ENCODE measurements around the gene GEMIN7. TPM values are rescaled to one million over a fixed set of nuclear protein-coding genes. Genes with fewer than 3 reads are reported as not detected.

The GEMIN7 gene
- total RNA-seq, 1 donor from 2014 or later, result 16.7 TPM

DNA sequence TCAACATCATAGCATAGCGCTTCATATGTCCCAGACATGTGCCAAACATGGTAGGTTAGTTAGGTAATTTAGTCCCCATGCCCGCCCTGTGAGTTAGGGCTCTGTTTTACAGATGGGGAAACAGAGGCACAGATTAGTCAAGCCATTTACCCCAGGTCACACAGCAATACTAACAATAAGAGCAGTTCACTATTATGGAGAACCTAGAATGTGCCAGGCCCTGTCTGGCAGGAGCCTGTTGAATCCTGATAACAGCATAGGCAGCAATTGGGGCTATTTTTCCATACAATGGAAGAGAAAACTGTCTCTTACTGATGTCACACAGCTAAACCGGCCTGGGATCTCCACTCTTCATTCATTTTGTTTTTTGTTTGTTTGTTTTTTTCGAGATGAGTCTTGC lies 7.4 kb downstream of the GEMIN7 start:
- Histone ChIP-seq H3K27me3 (ENCODE audit: control insufficient read depth in 3 of 3, insufficient read depth in 3 of 3, low read length in 3 of 3) (no peaks in the 10 kb centered on the region), H3K4me3 (ENCODE audit: low read length in 3 of 3) (no peak overlapping the region)

DNA sequence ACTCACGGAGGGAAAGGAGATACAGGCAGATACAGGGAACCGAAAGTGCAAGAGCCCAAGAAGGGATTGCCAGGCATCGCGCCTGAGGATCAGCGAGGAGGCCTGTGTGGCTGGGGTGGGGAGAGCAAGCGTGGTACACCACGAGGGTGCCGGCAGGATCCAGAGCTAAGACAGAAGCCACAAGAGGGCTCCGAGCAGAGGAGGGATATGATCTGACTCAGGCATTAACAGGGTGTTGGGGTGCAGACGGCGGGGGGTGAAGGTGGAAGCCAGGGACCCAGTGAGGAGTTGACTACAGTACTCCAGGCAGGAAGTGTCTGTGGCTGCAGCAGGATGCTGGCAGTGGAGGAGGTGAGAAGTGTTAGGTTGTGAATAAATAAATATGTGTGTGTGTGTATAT lies 8.5 kb downstream of the GEMIN7 start:
- Histone ChIP-seq H3K27me3 (ENCODE audit: control insufficient read depth in 3 of 3, insufficient read depth in 3 of 3, low read length in 3 of 3) (no peaks in the 10 kb centered on the region), H3K27ac (ENCODE audit: low read depth, low read length) (no peak overlapping the region), H3K36me3 (ENCODE audit: control insufficient read depth in 3 of 3, insufficient read depth in 3 of 3, low read length in 3 of 3) (peaks cover 12 to 21% (median 14%) of the 10 kb centered on the region in 3 donors), H3K9ac (ENCODE audit: low read depth in 1 of 3, low read length in 3 of 3) (no peak overlapping the region), H3K9me3 (ENCODE audit: control insufficient read depth in 3 of 3, low read length in 3 of 3) (no peaks in the 10 kb centered on the region), H3K4me1 (ENCODE audit: control insufficient read depth in 3 of 3, insufficient read depth in 3 of 3, low read length in 3 of 3) (peaks cover 10 to 17% (median 11%) of the 10 kb centered on the region in 3 donors), H3K4me3 (ENCODE audit: low read length in 3 of 3) (no peak overlapping the region)

More for the DNA sequence above, 7.4 kb downstream of the GEMIN7 start:
- Histone ChIP-seq H3K27ac (ENCODE audit: low read depth, low read length) (no peak overlapping the region), H3K9me3 (ENCODE audit: control insufficient read depth in 3 of 3, low read length in 3 of 3) (no peaks in the 10 kb centered on the region), H3K36me3 (ENCODE audit: control insufficient read depth in 3 of 3, insufficient read depth in 3 of 3, low read length in 3 of 3) (peaks cover 20 to 32% (median 22%) of the 10 kb centered on the region in 3 donors), H3K4me1 (ENCODE audit: control insufficient read depth in 3 of 3, insufficient read depth in 3 of 3, low read length in 3 of 3) (peaks cover 8 to 16% (median 8%) of the 10 kb centered on the region in 3 donors), H3K9ac (ENCODE audit: low read depth in 1 of 3, low read length in 3 of 3) (no peak overlapping the region)

DNA sequence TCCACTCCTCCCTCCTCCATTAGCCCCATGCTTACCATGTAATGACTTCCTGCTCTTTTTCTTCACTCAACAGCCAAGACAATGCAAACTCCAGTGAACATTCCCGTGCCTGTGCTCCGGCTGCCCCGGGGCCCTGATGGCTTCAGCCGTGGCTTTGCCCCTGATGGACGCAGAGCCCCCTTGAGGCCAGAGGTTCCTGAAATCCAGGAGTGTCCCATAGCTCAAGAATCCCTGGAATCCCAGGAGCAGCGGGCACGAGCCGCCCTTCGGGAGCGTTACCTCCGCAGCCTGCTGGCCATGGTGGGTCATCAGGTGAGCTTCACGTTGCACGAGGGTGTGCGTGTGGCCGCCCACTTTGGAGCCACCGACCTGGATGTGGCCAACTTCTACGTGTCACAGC lies 11.0 kb downstream of the GEMIN7 start:
- H3K27ac ChIP-seq (ENCODE audit: low read depth, low read length), result no peak overlapping the region
- H3K9ac ChIP-seq (ENCODE audit: low read depth in 1 of 3, low read length in 3 of 3), result no peak overlapping the region
- H3K36me3 ChIP-seq (ENCODE audit: control insufficient read depth in 3 of 3, insufficient read depth in 3 of 3, low read length in 3 of 3), result peaks cover 10 to 21% (median 11%) of the 10 kb centered on the region in 3 donors
- no peak overlapping the region for H3K4me3 ChIP-seq (ENCODE audit: low read length in 3 of 3)
- no peaks in the 10 kb centered on the region for H3K27me3 ChIP-seq (ENCODE audit: control insufficient read depth in 3 of 3, insufficient read depth in 3 of 3, low read length in 3 of 3)
- H3K9me3 ChIP-seq (ENCODE audit: control insufficient read depth in 3 of 3, low read length in 3 of 3), result no peaks in the 10 kb centered on the region
- H3K4me1 ChIP-seq (ENCODE audit: control insufficient read depth in 3 of 3, insufficient read depth in 3 of 3, low read length in 3 of 3), result peaks cover 26 to 34% (median 26%) of the 10 kb centered on the region in 3 donors

DNA sequence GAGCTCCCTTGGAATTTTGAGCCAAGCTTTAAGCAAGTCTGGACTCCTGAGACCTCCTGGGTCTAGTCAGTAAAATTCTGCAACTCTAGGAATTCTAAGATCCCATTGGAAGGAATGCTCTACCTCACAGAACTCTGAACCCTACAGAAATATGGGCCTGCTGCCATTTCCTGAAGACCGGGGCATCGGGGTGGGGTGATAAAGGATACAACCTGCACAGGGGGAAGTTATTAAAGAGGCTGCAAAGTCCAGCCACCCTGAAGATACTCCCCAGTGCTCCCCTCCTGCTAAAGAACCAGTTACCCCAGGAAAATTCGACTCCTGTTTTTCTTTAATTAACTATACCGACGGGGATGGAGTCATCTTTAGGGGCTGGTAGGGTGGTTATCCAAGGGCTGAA lies 11.5 kb downstream of the GEMIN7 start:
- peak overlapping the region; percentile 0 for H3K27ac ChIP-seq (ENCODE audit: low read depth, low read length)
- H3K9me3 ChIP-seq (ENCODE audit: control insufficient read depth in 3 of 3, low read length in 3 of 3), result no peaks in the 10 kb centered on the region
- H3K4me3 ChIP-seq (ENCODE audit: low read length in 3 of 3), result peak overlapping the region in 1 of 3 donors; percentile 78
- H3K27me3 ChIP-seq (ENCODE audit: control insufficient read depth in 3 of 3, insufficient read depth in 3 of 3, low read length in 3 of 3), result no peaks in the 10 kb centered on the region
- peaks cover 31 to 38% (median 31%) of the 10 kb centered on the region in 3 donors for H3K4me1 ChIP-seq (ENCODE audit: control insufficient read depth in 3 of 3, insufficient read depth in 3 of 3, low read length in 3 of 3)
- peaks cover 7 to 15% (median 8%) of the 10 kb centered on the region in 3 donors for H3K36me3 ChIP-seq (ENCODE audit: control insufficient read depth in 3 of 3, insufficient read depth in 3 of 3, low read length in 3 of 3)
- H3K9ac ChIP-seq (ENCODE audit: low read depth in 1 of 3, low read length in 3 of 3), result peak overlapping the region in 1 of 3 donors; percentile 57

DNA sequence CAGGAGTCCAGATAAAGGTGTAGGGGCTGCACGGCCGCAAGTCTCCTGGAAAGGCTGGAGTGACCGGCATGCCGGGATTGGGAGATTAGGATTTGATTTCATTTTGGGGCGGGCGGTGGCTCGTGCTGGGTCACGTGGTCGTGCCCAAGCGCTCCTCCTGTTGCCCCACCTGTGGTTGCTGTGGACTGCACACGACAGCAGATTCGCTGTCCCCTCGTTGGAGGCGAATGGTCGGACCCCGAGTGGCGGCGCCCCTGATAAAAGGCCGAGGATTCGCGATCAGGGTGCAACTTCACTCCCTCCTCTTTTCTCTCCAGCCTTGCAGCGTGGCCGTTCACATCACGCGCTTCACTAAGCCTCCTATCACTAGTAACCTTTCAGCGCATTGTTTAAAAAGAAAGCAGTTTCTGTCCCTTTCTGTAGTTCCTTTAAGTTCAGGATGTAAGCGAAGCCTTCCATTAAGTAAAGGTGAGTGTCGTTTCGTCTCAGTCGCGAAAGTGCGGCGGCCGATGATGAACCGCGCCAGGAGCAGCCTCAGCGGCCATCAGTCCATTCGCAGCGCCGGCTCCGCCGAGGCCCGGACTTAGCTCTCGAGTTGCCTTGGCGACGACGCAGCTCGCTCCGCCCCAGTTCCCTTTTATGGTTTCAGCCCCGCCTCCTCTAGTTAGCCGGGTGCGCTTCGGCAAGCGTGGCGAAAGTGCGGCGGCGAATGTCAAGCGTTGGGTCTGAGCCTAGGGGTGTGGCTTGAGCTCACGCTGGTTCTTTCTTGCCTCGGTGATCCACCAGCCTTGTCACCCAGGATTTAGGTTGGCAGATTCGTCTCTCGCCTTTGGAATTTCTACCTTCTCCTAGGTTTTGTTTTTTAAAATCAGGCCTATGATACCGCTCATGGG lies 12.2 kb downstream of the GEMIN7 start:
- Histone ChIP-seq H3K9me3 (ENCODE audit: control insufficient read depth in 3 of 3, low read length in 3 of 3) (no peaks in the 10 kb centered on the region), H3K27me3 (ENCODE audit: control insufficient read depth in 3 of 3, insufficient read depth in 3 of 3, low read length in 3 of 3) (no peaks in the 10 kb centered on the region), H3K9ac (ENCODE audit: low read depth in 1 of 3, low read length in 3 of 3) (peak overlapping the region; percentile 76 to 96 (median 91)), H3K4me3 (ENCODE audit: low read length in 3 of 3) (peak overlapping the region; percentile 78 to 91 (median 90)), H3K4me1 (ENCODE audit: control insufficient read depth in 3 of 3, insufficient read depth in 3 of 3, low read length in 3 of 3) (peaks cover 38 to 45% (median 38%) of the 10 kb centered on the region in 3 donors), H3K36me3 (ENCODE audit: control insufficient read depth in 3 of 3, insufficient read depth in 3 of 3, low read length in 3 of 3) (peaks cover 7 to 14% (median 8%) of the 10 kb centered on the region in 3 donors), H3K27ac (ENCODE audit: low read depth, low read length) (peak overlapping the region; percentile 95)

DNA sequence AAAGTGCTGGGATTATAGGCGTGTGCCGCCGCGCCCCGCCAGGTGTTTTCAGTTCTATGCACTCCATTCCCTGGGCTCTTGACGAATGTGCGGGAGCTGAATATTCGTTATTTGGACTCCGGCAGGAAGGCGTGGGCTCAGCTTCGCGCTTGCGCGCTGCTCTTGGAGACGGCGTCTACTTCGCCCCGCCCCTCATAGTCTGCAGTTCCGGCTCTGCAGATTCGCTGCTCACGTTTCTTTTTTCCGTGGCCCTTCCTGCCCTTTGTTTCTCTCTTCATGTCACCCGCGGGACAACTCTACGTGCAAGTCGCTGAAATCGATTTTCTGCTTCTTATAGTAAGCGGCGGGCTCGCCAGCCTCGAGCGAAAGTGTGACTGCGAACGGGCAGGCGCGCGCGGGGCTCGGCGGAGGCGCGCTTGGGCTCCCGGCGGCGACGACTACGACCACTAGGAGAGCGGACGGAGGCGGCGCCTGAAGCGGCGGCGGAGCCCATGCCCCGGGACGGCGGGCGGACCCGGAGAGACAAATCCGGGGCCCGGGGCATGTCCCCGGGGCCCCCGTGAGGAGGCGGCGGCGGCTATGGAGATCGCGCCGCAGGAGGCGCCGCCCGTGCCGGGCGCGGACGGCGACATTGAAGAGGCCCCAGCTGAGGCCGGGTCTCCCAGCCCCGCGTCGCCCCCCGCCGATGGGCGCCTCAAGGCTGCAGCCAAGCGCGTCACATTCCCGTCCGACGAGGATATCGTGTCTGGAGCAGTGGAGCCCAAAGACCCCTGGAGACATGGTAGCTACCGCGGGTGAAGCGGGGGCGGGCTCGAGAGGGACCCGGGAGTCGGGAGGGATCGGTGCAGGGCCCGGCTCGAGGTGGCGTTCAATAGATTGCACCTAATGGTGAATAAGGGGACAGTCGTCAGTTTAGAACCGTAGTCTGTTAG lies 14.0 kb downstream of the GEMIN7 start, which contains the start of gene PPP1R37:
Gene PPP1R37, plus strand, starts transcription at position 433 of the 932 bp plus-strand sequence. Its CDS starts 147 bp downstream, at position 580.
- no peaks in the 10 kb centered on the region for H3K27me3 ChIP-seq (ENCODE audit: control insufficient read depth in 3 of 3, insufficient read depth in 3 of 3, low read length in 3 of 3)
- peak within 1 kb of the TSS; percentile 95 for H3K27ac ChIP-seq (ENCODE audit: low read depth, low read length)
- peaks cover 4 to 11% (median 8%) of the 10 kb centered on the region in 3 donors for H3K36me3 ChIP-seq (ENCODE audit: control insufficient read depth in 3 of 3, insufficient read depth in 3 of 3, low read length in 3 of 3)
- H3K9me3 ChIP-seq (ENCODE audit: control insufficient read depth in 3 of 3, low read length in 3 of 3), result no peaks in the 10 kb centered on the region
- peak within 1 kb of the TSS; percentile 91 to 96 (median 94) for H3K9ac ChIP-seq (ENCODE audit: low read depth in 1 of 3, low read length in 3 of 3)
- H3K4me3 ChIP-seq (ENCODE audit: low read length in 3 of 3), result peak within 1 kb of the TSS; percentile 78 to 91 (median 90)
- H3K4me1 ChIP-seq (ENCODE audit: control insufficient read depth in 3 of 3, insufficient read depth in 3 of 3, low read length in 3 of 3), result peaks cover 55 to 63% (median 55%) of the 10 kb centered on the region in 3 donors

DNA sequence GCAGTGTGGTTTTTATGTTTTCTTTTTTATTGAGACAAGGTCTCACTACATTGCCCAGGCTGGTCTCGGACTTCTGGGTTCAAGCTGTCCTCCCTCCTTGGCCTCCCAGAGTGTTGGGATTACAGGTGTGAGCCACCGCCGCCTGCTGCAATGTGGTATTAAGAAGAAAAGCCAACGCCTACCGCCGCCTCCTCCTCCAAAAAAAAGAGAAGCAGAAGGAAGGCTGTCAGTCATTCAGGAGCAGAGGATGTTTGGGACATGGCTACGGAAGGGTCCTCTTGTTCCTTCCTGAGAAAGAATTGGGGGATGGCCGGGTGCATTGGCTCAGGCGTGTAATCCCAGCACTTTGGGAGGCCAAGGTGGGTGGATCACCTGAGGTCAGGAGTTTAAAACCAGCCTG lies 15.1 kb downstream of the GEMIN7 start:
- Histone ChIP-seq H3K4me1 (ENCODE audit: control insufficient read depth in 3 of 3, insufficient read depth in 3 of 3, low read length in 3 of 3) (peaks cover 66 to 74% (median 66%) of the 10 kb centered on the region in 3 donors), H3K27ac (ENCODE audit: low read depth, low read length) (no peak overlapping the region), H3K9ac (ENCODE audit: low read depth in 1 of 3, low read length in 3 of 3) (peak overlapping the region; percentile 91 to 96 (median 94)), H3K36me3 (ENCODE audit: control insufficient read depth in 3 of 3, insufficient read depth in 3 of 3, low read length in 3 of 3) (peaks cover 2 to 11% (median 6%) of the 10 kb centered on the region in 3 donors), H3K9me3 (ENCODE audit: control insufficient read depth in 3 of 3, low read length in 3 of 3) (no peaks in the 10 kb centered on the region), H3K4me3 (ENCODE audit: low read length in 3 of 3) (peak overlapping the region; percentile 78 to 91 (median 90)), H3K27me3 (ENCODE audit: control insufficient read depth in 3 of 3, insufficient read depth in 3 of 3, low read length in 3 of 3) (no peaks in the 10 kb centered on the region)

DNA sequence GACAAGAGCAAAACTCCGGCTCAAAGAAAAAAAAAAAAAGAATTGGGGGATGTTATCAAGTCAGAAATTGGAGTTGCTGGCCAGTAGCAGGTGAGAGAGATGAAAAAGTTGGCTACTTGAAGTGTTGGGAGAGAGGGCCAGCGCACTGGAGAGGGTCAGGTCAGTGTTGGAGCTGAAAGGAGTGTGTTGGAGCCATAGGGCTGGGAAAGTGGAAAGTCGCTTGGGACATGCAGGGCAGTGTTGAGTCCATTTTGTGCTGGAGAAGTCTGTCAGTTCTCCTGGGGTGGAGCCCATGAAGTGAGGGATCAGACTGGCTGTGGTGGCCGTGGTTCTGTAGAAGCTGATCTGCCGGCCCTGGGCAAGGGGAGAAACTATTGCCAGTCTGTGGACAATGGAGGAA lies 15.6 kb downstream of the GEMIN7 start:
- Histone ChIP-seq H3K4me1 (ENCODE audit: control insufficient read depth in 3 of 3, insufficient read depth in 3 of 3, low read length in 3 of 3) (peaks cover 72 to 79% (median 72%) of the 10 kb centered on the region in 3 donors), H3K27me3 (ENCODE audit: control insufficient read depth in 3 of 3, insufficient read depth in 3 of 3, low read length in 3 of 3) (no peaks in the 10 kb centered on the region), H3K9me3 (ENCODE audit: control insufficient read depth in 3 of 3, low read length in 3 of 3) (no peaks in the 10 kb centered on the region), H3K4me3 (ENCODE audit: low read length in 3 of 3) (peak overlapping the region; percentile 27 to 90 (median 35)), H3K9ac (ENCODE audit: low read depth in 1 of 3, low read length in 3 of 3) (peak overlapping the region; percentile 47 to 96 (median 91)), H3K27ac (ENCODE audit: low read depth, low read length) (no peak overlapping the region), H3K36me3 (ENCODE audit: control insufficient read depth in 3 of 3, insufficient read depth in 3 of 3, low read length in 3 of 3) (peaks cover 2 to 11% (median 6%) of the 10 kb centered on the region in 3 donors)

All from skeletal muscle tissue (tissue), 4 donors.